ENCODE measurements around the gene MBD3L2.
"Not testable (repeated sequence)": the region's sequence is repeated elsewhere in the genome, so short reads cannot be mapped to it uniquely, and the experiment has no call there.

The MBD3L2 gene

DNA sequence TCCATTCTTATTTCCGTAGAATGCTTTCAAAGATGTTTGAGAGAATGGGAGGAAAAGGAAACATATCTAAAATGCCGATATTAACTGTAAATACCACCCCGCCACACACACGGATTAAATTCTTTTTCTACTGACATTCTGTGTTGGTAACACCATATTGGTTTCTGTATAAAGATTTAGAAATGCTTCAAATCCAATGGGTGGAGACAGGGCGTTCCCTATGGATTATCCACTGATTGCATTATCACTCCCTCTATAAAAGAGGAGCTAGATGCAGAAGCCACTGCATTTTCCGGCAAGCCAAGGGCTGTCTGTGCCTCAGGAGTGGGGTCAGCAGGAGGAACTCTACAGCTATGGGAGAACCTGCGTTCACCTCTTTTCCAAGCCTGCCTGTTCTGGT, at the start of gene MBD3L2:
TSS of gene MBD3L2 (plus strand) at position 301 of the 400 bp plus-strand sequence. CDS start at position 354, 53 bp downstream.
- DNase-seq, result not testable (repeated sequence)

GRCh38 chr19:6999933-7000332, 49.2 kb upstream of the MBD3L2 start:
- no peak for DNase-seq

- DNase-seq, result no peak
Measured at GRCh38 chr19:7000333-7000732, 48.8 kb upstream of the MBD3L2 start.

DNA sequence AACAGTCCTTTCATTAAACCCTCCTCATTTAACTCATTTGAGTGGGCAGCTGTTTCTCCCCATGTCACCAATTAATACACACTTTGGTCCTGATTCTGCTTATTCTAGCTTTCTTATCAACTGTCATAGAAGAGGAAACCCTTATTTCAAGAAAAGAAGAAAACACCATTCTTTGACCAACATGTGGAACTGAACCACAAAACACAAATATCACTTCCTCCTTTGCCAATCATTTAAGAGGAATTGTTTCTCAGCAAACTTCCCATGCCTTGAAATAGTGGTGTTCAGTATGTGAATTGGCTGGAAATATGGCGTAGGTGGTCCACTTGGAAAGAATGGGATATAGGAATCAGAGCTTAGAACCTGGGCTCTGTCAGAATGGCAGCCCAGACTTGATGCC, 48.3 kb upstream of the MBD3L2 start:
- DNase-seq, result no peak

GRCh38 chr19:7004313-7004931, 44.7 kb upstream of the MBD3L2 start:
- DNase-seq, result peak; percentile 42 to 59

DNA sequence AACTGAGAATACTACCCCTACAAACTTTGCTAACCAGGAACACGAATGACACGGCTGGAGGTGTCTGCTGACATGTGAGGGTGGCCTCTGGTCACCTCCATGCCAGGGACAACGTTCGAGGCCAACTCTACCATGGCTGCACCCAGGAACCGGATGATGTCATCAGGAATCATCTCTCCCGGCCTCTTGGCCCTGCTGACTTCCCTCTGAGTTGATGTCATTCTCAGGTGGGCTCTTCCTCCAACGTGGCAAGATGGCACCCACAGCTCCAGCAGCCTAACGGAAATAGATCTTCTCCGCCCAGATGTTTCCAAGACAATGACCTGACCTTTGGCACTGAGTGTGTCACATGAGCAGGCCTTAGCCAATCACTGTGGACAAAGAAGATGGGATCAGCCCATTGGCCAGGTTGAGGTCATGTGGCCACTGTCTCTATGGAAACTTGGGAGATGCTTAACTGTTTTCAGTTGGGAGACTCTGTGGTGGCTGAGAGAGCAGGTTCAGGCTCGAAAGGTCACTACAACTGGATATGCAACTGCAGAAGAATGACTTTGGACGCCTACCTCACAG, 42.9 kb upstream of the MBD3L2 start:
- no peak for DNase-seq

GRCh38 chr19:7007859-7008258, 41.3 kb upstream of the MBD3L2 start:
- DNase-seq, result peak; percentile 15 to 17

- no peak for DNase-seq
Measured at GRCh38 chr19:7010722-7011593, 38.2 kb upstream of the MBD3L2 start.

GRCh38 chr19:7013678-7014077, 35.4 kb upstream of the MBD3L2 start:
- DNase-seq, result no peak

DNA sequence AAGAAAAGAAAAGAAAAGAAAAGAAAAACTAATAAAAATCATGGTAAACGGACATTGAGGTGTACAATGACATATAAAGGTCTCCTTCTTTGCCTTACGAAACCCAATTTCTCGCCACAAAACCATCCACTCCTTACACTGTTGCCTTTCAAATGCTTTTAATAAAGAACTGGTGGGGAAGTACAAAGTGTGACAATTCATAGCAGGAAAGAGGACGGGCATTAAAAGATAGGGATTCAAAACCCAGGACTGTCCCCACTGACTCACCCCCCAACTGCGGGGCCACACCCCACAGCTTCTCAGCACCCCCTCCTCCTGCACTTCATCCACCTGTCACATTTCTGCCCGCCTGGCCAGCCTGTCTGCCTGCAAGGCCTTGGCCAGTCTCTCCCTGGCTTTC, 30.3 kb upstream of the MBD3L2 start:
- DNase-seq, result no peak

DNA sequence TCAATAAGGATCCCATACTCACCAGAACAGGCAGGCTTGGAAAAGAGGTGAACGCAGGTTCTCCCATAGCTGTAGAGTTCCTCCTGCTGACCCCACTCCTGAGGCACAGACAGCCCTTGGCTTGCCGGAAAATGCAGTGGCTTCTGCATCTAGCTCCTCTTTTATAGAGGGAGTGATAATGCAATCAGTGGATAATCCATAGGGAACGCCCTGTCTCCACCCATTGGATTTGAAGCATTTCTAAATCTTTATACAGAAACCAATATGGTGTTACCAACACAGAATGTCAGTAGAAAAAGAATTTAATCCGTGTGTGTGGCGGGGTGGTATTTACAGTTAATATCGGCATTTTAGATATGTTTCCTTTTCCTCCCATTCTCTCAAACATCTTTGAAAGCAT, 27.8 kb upstream of the MBD3L2 start, which contains the start of gene MBD3L2B:
TSS of gene MBD3L2B (minus strand) at position 101 of the 400 bp plus-strand sequence. CDS start at position 67, 34 bp downstream.
- DNase-seq, result not testable (repeated sequence)

- DNase-seq, result not testable (repeated sequence)
Measured at GRCh38 chr19:7028790-7029189, 20.3 kb upstream of the MBD3L2 start.

- DNase-seq, result not testable (repeated sequence)
Measured at GRCh38 chr19:7030278-7030677, 18.8 kb upstream of the MBD3L2 start, which contains the start of gene MBD3L5. MBD3L5 (plus strand) TSS chr19:7030578; CDS start chr19:7030612, 34 bp downstream.

GRCh38 chr19:7040079-7040478, 9.0 kb upstream of the MBD3L2 start, which contains the start of gene MBD3L4:
MBD3L4 (minus strand) TSS chr19:7040179; CDS start chr19:7040144, 35 bp downstream.
- DNase-seq, result not testable (repeated sequence)

GRCh38 chr19:7041563-7041962, 7.6 kb upstream of the MBD3L2 start:
- not testable (repeated sequence) for DNase-seq

DNA sequence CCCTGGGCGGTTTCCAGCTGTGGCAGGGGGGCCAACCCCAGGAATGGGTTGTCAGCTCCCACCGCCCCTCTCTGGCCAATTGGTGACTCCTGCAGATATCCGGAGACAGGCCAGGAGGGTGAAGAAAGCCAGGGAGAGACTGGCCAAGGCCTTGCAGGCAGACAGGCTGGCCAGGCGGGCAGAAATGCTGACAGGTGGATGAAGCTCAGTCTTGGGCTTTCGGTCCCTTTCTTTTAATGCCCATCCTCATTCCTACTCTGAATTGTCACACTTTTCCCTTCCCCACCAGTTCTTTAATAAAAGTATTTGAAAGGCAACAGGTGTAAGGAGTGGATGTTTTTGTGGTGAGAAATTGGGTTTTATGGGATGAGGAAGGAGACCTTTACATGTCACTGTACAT, 2.3 kb downstream of the MBD3L2 start:
- DNase-seq, result not testable (repeated sequence)

DNA sequence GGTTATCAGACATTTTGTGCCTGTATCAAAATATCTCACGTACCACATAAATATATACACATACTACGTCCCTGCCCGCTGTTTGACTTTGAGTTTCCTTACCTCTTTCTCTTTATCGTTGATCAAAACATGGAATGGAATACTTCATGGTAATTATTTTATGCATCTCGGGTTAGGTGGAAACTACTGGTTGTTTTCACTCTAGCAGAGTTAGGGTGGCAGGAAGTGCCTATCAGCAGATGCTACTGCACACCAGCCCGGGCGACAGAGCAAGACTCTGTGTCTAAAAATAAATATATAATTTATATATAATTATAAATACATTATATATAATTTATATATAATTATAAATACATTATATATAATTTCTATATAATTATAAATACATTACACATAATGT, 3.8 kb downstream of the MBD3L2 start:
- not testable (repeated sequence) for DNase-seq

DNA sequence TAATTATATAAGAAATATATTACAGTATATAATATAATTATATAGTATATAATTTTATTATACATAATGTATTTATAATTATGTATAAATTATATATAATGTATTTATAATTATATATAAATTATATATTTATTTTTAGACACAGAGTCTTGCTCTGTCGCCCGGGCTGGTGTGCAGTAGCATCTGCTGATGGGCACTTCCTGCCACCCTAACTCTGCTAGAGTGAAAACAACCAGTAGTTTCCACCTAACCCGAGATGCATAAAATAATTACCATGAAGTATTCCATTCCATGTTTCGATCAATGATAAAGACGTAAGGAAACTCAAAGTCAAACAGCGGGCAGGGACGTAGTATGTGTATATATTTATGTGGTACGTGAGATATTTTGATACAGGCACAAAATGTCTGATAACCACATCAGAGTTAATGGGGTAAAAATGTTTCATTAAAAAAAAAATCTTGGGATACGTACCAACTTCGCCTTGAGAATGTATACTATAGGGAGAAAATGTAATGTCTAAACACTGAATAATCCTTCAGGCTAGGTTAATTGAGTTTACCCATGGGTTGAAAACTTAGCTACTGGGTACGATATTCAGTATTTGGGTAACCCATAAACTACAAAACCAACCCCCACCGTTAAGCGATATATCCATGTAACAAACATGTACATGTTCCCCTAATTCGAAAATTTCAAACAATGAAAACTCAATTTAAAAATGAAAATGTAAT, 5.7 kb downstream of the MBD3L2 start:
- DNase-seq, result not testable (repeated sequence)

DNA sequence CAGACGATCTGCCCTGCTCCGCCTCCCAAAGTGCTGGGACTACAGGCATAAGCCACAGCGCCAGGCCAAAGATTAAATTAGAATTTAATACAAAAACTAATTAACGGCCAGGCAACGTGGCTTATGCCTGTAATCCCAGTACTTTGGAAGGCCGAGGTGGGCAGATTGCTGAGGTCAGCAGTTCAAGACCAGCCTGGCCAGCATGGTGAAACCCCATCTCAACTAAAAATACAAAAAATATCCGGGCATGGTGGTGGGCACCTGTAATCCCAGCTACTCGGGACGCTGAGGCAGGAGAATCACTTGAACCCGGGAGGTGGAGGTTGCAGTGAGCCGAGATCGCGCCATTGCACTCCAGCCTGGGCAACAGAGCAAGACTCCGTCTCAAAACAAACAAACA, 6.6 kb downstream of the MBD3L2 start:
- DNase-seq, result not testable (repeated sequence)

DNA sequence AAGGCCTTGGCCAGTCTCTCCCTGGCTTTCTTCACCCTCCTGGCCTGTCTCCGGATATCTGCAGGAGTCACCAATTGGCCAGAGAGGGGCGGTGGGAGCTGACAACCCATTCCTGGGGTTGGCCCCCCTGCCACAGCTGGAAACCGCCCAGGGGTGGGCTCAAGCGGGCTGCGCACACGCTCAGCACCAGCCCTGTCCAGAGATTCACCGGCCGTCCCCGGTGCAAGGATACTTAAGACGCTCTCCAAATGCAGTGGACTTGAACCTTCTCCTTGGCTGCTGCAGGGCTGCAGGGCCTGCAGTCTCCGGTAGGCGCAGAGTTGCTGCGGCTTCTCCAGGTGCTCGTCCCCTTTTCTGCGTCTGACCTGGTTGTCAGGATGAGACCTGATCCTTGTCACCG, 7.2 kb downstream of the MBD3L2 start:
- DNase-seq, result not testable (repeated sequence)

DNA sequence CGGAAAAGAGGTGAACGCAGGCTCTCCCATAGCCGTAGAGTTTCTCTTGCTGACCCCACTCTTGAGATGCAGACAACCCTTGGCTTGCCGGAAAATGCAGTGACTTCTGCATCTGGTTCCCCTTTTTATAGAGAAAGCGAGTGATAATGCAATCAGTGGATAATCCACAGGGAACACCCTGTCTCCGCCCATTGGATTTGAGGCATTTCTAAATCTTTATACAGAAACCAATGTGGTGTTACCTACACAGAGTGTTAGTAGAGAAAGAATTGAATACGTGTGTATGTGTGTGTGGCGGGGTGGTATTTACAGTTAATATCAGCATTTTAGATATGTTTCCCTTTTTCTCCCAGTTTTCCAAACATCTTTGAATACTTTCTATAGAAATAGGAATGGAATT, 9.5 kb downstream of the MBD3L2 start, which contains the start of gene MBD3L3:
TSS of gene MBD3L3 (minus strand) at position 101 of the 400 bp plus-strand sequence. CDS start at position 30, 71 bp downstream.
- DNase-seq, result not testable (repeated sequence)

DNA sequence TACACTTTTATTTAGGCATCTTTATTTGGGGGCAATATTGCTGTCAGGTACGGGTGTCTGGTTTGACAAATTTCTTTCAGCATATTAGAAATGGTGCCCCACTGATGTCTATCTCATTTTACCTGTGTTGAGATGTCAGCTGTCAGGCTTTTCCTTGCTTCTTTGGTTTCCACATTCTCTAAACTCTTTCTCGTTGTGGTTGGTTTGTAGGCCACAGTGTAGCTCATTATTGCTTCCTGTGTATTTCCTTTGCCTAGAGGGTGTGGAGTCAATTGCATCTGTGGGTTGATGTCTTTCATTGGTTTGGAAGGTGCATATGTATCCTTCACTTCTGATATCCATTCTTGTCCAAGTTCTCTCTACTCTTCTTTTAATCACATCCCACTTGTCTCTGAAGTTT, 10.9 kb downstream of the MBD3L2 start:
- DNase-seq, result not testable (repeated sequence)

All from AML-193 (cell line).